Upper lobe of left lung (tissue), 4 donors: ENCODE data around the gene WDFY3.

ENCODE experiments used
- EP300 ChIP-seq, 4 donors: sonication (generic); formaldehyde crosslinking; IDR thresholded peaks; one replicate each; pipeline ENCODE4 v1.5.1; 2017; ENCODE audit warnings: antibody characterized with exemption in 4 of 4, control low read depth in 2 of 4
- POLR2A ChIP-seq, 4 donors: fragments of 450-650 bp; IDR thresholded peaks; one replicate each; pipeline ENCODE4 v1.5.1; 2016 to 2017; ENCODE audit warnings: antibody characterized with exemption in 4 of 4, mild to moderate bottlenecking in 2 of 4
- TF ChIP-seq, protein P1 (sequence below), 6 experiments: fragments of 450-650 bp in 4 of 6; fragments of 200-600 bp in 2 of 6; sonication (generic) in 2 of 6; IDR thresholded peaks; one replicate each; pipeline ENCODE4 v1.5.1; 2016 to 2019; ENCODE audit warnings: antibody characterized with exemption in 6 of 6

DNA sequence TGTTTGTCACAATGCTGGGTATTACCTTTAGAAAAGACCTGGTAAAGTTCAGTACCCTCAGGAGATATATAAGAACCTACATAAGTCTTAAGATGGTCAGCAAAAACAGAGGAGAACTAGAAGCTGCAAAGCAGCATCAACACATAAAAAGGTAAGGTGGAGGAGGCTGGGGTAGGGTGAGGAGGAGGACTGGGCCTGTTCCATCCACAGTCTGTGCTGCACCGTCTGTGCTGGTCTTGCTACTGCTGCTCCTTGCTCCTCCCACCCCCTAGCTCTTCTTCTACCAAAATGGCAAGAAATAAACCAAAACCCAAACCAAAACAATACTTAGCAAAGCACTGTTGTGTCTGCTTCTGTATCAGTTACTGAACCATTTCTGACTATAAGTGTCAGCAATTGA lies 281.4 kb downstream of the WDFY3 start:
- TF ChIP-seq EP300 (IDR thresholded peaks at IDR 0.05) (no peak), POLR2A (IDR thresholded peaks at IDR 0.05) (no peak)
- TF ChIP-seq, protein P1, sequence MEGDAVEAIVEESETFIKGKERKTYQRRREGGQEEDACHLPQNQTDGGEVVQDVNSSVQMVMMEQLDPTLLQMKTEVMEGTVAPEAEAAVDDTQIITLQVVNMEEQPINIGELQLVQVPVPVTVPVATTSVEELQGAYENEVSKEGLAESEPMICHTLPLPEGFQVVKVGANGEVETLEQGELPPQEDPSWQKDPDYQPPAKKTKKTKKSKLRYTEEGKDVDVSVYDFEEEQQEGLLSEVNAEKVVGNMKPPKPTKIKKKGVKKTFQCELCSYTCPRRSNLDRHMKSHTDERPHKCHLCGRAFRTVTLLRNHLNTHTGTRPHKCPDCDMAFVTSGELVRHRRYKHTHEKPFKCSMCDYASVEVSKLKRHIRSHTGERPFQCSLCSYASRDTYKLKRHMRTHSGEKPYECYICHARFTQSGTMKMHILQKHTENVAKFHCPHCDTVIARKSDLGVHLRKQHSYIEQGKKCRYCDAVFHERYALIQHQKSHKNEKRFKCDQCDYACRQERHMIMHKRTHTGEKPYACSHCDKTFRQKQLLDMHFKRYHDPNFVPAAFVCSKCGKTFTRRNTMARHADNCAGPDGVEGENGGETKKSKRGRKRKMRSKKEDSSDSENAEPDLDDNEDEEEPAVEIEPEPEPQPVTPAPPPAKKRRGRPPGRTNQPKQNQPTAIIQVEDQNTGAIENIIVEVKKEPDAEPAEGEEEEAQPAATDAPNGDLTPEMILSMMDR (IDR thresholded peaks at IDR 0.05), result no peak
